Measurements from ENCODE around the gene TMEM204.

TMEM204 gene

GRCh38 chr16:1533443-1533951, at the start of gene TMEM204:
TMEM204 (plus strand) TSS chr16:1533666; CDS start chr16:1534276, 610 bp downstream.
- no peak for DNase-seq (ENCODE audit: low read depth in 2 of 3, low spot score in 2 of 3)

- no peak for DNase-seq (ENCODE audit: low read depth in 2 of 3, low spot score in 2 of 3)
Measured at GRCh38 chr16:1485847-1486496, 47.5 kb upstream of the TMEM204 start.

- DNase-seq (ENCODE audit: low read depth in 2 of 3, low spot score in 2 of 3), result no peak
Measured at GRCh38 chr16:1486551-1487390, 46.7 kb upstream of the TMEM204 start.

- no peak for DNase-seq (ENCODE audit: low read depth in 2 of 3, low spot score in 2 of 3)
Measured at GRCh38 chr16:1487395-1488053, 45.9 kb upstream of the TMEM204 start.

GRCh38 chr16:1488054-1488601, 45.3 kb upstream of the TMEM204 start:
- no peak for DNase-seq (ENCODE audit: low read depth in 2 of 3, low spot score in 2 of 3)

GRCh38 chr16:1488619-1489018, 44.8 kb upstream of the TMEM204 start, which contains the start of gene PTX4:
PTX4 (minus strand) TSS chr16:1488944; CDS start chr16:1488909, 35 bp downstream.
- no peak for DNase-seq (ENCODE audit: low read depth in 2 of 3, low spot score in 2 of 3)

GRCh38 chr16:1489077-1489476, 44.4 kb upstream of the TMEM204 start:
- no peak for DNase-seq (ENCODE audit: low read depth in 2 of 3, low spot score in 2 of 3)

GRCh38 chr16:1491327-1491726, 42.1 kb upstream of the TMEM204 start:
- DNase-seq (ENCODE audit: low read depth in 2 of 3, low spot score in 2 of 3), result no peak

GRCh38 chr16:1492082-1492922, 41.2 kb upstream of the TMEM204 start:
- DNase-seq (ENCODE audit: low read depth in 2 of 3, low spot score in 2 of 3), result no peak

- DNase-seq (ENCODE audit: low read depth in 2 of 3, low spot score in 2 of 3), result peak; percentile 76 to 84 (median 77)
Measured at GRCh38 chr16:1492923-1493745, 40.3 kb upstream of the TMEM204 start, which contains the start of gene TELO2. TELO2 (plus strand) TSS chr16:1493360; CDS start chr16:1494282, 922 bp downstream.

GRCh38 chr16:1493746-1494094, 39.7 kb upstream of the TMEM204 start:
- no peak for DNase-seq (ENCODE audit: low read depth in 2 of 3, low spot score in 2 of 3)

- no peak for DNase-seq (ENCODE audit: low read depth in 2 of 3, low spot score in 2 of 3)
Measured at GRCh38 chr16:1494129-1494640, 39.3 kb upstream of the TMEM204 start.

- no peak for DNase-seq (ENCODE audit: low read depth in 2 of 3, low spot score in 2 of 3)
Measured at GRCh38 chr16:1494711-1495110, 38.8 kb upstream of the TMEM204 start.

- no peak for DNase-seq (ENCODE audit: low read depth in 2 of 3, low spot score in 2 of 3)
Measured at GRCh38 chr16:1495211-1495888, 38.1 kb upstream of the TMEM204 start.

- DNase-seq (ENCODE audit: low read depth in 2 of 3, low spot score in 2 of 3), result no peak
Measured at GRCh38 chr16:1495889-1496262, 37.6 kb upstream of the TMEM204 start.

GRCh38 chr16:1496464-1496863, 37.0 kb upstream of the TMEM204 start:
- no peak for DNase-seq (ENCODE audit: low read depth in 2 of 3, low spot score in 2 of 3)

- DNase-seq (ENCODE audit: low read depth in 2 of 3, low spot score in 2 of 3), result no peak
Measured at GRCh38 chr16:1497014-1497598, 36.4 kb upstream of the TMEM204 start.

GRCh38 chr16:1498899-1499676, 34.4 kb upstream of the TMEM204 start:
- no peak for DNase-seq (ENCODE audit: low read depth in 2 of 3, low spot score in 2 of 3)
